K562 (cell line): Measurements from ENCODE around the gene FES. TPM values are rescaled to one million over a fixed set of nuclear protein-coding genes. Genes with fewer than 3 reads are reported as not detected.

ENCODE experiments used
- ATF1 ChIP-seq, 2 experiments: fragments of 450-650 bp in 1 of 2; IDR thresholded peaks; 2 replicates each; pipeline ENCODE4 v1.6.1; 2016; ENCODE audit warnings: missing compliant biosample characterization in 1 of 2, missing genetic modification characterization in 1 of 2
- BRD9 ChIP-seq: fragments of 450-650 bp; IDR thresholded peaks from 2 replicates; pipeline ENCODE4 v1.6.1; 2018; ENCODE audit warnings: low read depth; ENCODE audit not compliant: partially characterized antibody
- C11orf30 ChIP-seq: fragments of 450-650 bp; IDR thresholded peaks from 2 replicates; pipeline ENCODE4 v1.6.1; 2016; ENCODE audit warnings: low read depth, mild to moderate bottlenecking
- CHAMP1 ChIP-seq: fragments of 450-650 bp; IDR thresholded peaks from 2 replicates; pipeline ENCODE4 v1.6.1; 2016; ENCODE audit warnings: mild to moderate bottlenecking
- CREB1 ChIP-seq, 2 experiments: sonication (generic) in 1 of 2; formaldehyde crosslinking in 1 of 2; IDR thresholded peaks; 2 replicates each; pipeline versions ENCODE4 v1.6.1 to v1.8.0; 2012 to 2022; ENCODE audit warnings: inconsistent platforms in 1 of 2, mild to moderate bottlenecking in 1 of 2, missing genetic modification reagents in 1 of 2, moderate library complexity in 1 of 2
- DEAF1 ChIP-seq: fragments of 450-650 bp; formaldehyde crosslinking; IDR thresholded peaks from 2 replicates; pipeline ENCODE4 v1.4.0; 2020; ENCODE audit warnings: mild to moderate bottlenecking, moderate library complexity
- HNRNPLL ChIP-seq: fragments of 200-400 bp; formaldehyde crosslinking; IDR thresholded peaks from 2 replicates; pipeline ENCODE4 v1.6.1; 2017; ENCODE audit warnings: low read length, low read depth, mild to moderate bottlenecking; ENCODE audit not compliant: poor library complexity, severe bottlenecking
- HOMEZ ChIP-seq: fragments of 250-450 bp; sonication (Bioruptor Pico); IDR thresholded peaks from 2 replicates; pipeline ENCODE4 v1.4.0; 2020; ENCODE audit warnings: mild to moderate bottlenecking, moderate library complexity
- KLF10 ChIP-seq: fragments of 250-450 bp; sonication (Bioruptor Pico); IDR thresholded peaks from 2 replicates; pipeline ENCODE4 v1.6.1; 2021; ENCODE audit warnings: matching md5 sums
- NCOA4 ChIP-seq: fragments of 450-650 bp; IDR thresholded peaks from 2 replicates; pipeline ENCODE4 v1.6.1; 2018; ENCODE audit warnings: mild to moderate bottlenecking; ENCODE audit not compliant: partially characterized antibody
- NFE2L1 ChIP-seq: fragments of 450-650 bp; IDR thresholded peaks from 2 replicates; pipeline ENCODE4 v1.6.1; 2016; ENCODE audit warnings: missing genetic modification characterization, low read depth, mild to moderate bottlenecking, missing compliant biosample characterization, moderate library complexity, borderline replicate concordance
- STAT5B ChIP-seq: fragments of 250-450 bp; sonication (Bioruptor Pico); IDR thresholded peaks from 2 replicates; pipeline ENCODE4 v1.8.0; 2021; ENCODE audit warnings: mild to moderate bottlenecking, inconsistent platforms
- TOE1 ChIP-seq, 2 experiments: fragments of 450-650 bp in 1 of 2; sonication (generic) in 1 of 2; formaldehyde crosslinking in 1 of 2; IDR thresholded peaks; 2 replicates each; pipeline versions ENCODE4 v1.7.1 to v1.8.0; 2016 to 2022; ENCODE audit warnings: borderline replicate concordance in 2 of 2, mild to moderate bottlenecking in 2 of 2, antibody characterized with exemption in 1 of 2, inconsistent platforms in 1 of 2, low read depth in 1 of 2, missing genetic modification reagents in 1 of 2, moderate library complexity in 1 of 2
- U2AF2 ChIP-seq: fragments of 200-400 bp; formaldehyde crosslinking; optimal IDR thresholded peaks from 2 replicates; pipeline ENCODE3; 2017; ENCODE audit warnings: low read depth, mild to moderate bottlenecking, low read length
- ZNF280B ChIP-seq: fragments of 250-450 bp; sonication (Bioruptor Pico); IDR thresholded peaks from 2 replicates; pipeline ENCODE4 v1.5.1; 2021; ENCODE audit warnings: mild to moderate bottlenecking
- ZNF449 ChIP-seq: fragments of 250-450 bp; sonication (Bioruptor Pico); IDR thresholded peaks from 2 replicates; pipeline ENCODE4 v1.8.0; 2022; ENCODE audit warnings: moderate library complexity, mild to moderate bottlenecking, inconsistent platforms
- ZNF766 ChIP-seq: fragments of 200-800 bp; sonication (Bioruptor generic); conservative IDR thresholded peaks from 2 replicates; pipeline ENCODE4 v1.6.1; 2016; ENCODE audit warnings: missing genetic modification characterization, missing compliant biosample characterization
- polyA plus RNA-seq, 8 experiments: library from polyadenylated mRNA; depleted of rRNA in 4 of 8; stranded (reverse) in 5 of 8; unstranded in 3 of 8; fragments of >200 nt; fragmentation: Nextera tagmentation in 2 of 8; fragmentation: Illumina TruSeq in 1 of 8; extraction: Ambion mirVana in 2 of 8; extraction: Trizol in 1 of 8; gene quantifications; 2 replicates each; pipeline versions ENCODE4 v1.2.1 to v1.2.3, GENCODE V29; 2011 to 2014; ENCODE audit warnings: inconsistent platforms in 1 of 8, missing spikeins in 1 of 8
- total RNA-seq, 7 experiments: library from RNA; depleted of rRNA in 6 of 7; stranded (reverse); fragments of >200 nt in 6 of 7; fragmentation: Illumina TruSeq in 2 of 7; extraction: Trizol in 2 of 7; gene quantifications; 2 replicates each; pipeline versions ENCODE4 v1.2.1 to v1.2.3, GENCODE V29; 2011 to 2021; ENCODE audit warnings: low replicate concordance in 1 of 7

Gene FES
- total and polyA plus RNA-seq, 9 of the 15 experiments (the other 6 are each of a cell fraction or from before 2014, with no cell fraction given), result 0.38 to 2.6 (median 0.82) TPM

- TF ChIP-seq DEAF1 (CRISPR knock-in tag), result no peak
- no peak for TF ChIP-seq TOE1 (IDR thresholded peaks at IDR 0.05; ENCODE audit: borderline replicate concordance)
- TF ChIP-seq TOE1 (CRISPR knock-in tag; IDR thresholded peaks at IDR 0.05; ENCODE audit: borderline replicate concordance, low read depth), result no peak
- no peak for TF ChIP-seq C11orf30
- TF ChIP-seq ZNF280B (CRISPR knock-in tag), result no peak
- TF ChIP-seq BRD9, result no peak
- TF ChIP-seq ZNF766 (CRISPR knock-in tag), result no peak
- no peak for TF ChIP-seq ATF1 (CRISPR knock-in tag; IDR thresholded peaks at IDR 0.05)
- 0 out of 2 replicates have a peak, but pooled peaks have one; percentile 33 for TF ChIP-seq ATF1 (tag; IDR thresholded peaks at IDR 0.05)
- TF ChIP-seq KLF10 (CRISPR knock-in tag), result no peak
- no peak for TF ChIP-seq STAT5B (CRISPR knock-in tag)
- TF ChIP-seq CREB1 (IDR thresholded peaks at IDR 0.05), result no peak
- no peak for TF ChIP-seq CREB1 (CRISPR knock-in tag; IDR thresholded peaks at IDR 0.05)
- TF ChIP-seq HNRNPLL, result no peak
- no peak for TF ChIP-seq HOMEZ (CRISPR knock-in tag)
- TF ChIP-seq NCOA4, result no peak
- no peak for TF ChIP-seq NFE2L1 (tag)
- no peak for TF ChIP-seq CHAMP1
- TF ChIP-seq U2AF2, result no peak
- no peak for TF ChIP-seq ZNF449
Measured at GRCh38 chr15:90872486-90873184, 11.7 kb upstream of the FES start (continued).
